BJ (cell line): Measurements from ENCODE around the gene SLC13A3. TPM values are rescaled to one million over a fixed set of nuclear protein-coding genes. Genes with fewer than 3 reads are reported as not detected.
"Not testable (repeated sequence)": the region's sequence is repeated elsewhere in the genome, so short reads cannot be mapped to it uniquely, and the experiment has no call there.

Experiments used
- CTCF ChIA-PET: fragments of 350-600 bp; formaldehyde crosslinking; extraction: SDS; loops from one replicate; lab custom pipeline; 2021; ENCODE audit warnings: antibody characterized with exemption, inconsistent platforms; lab: Yijun Ruan, JAX
- POLR2A ChIA-PET: fragments of 300-600 bp; sonication (Branson Sonifier 250); formaldehyde crosslinking; extraction: SDS; loops from one replicate; lab custom pipeline; 2021; ENCODE audit warnings: antibody characterized with exemption; lab: Charles Lee
- DNase-seq: peaks from one replicate; pipeline ENCODE4 v3.0.0-alpha.2; 2011; ENCODE audit warnings: low read depth
- H3K27me3 ChIP-seq: 2 replicates; pipeline ENCODE4 v1.6.0; 2011; ENCODE audit warnings: low read length; ENCODE audit not compliant: control insufficient read depth, insufficient read depth
- H3K36me3 ChIP-seq: 2 replicates; pipeline ENCODE4 v1.5.1; 2011; ENCODE audit warnings: low read length; ENCODE audit not compliant: control insufficient read depth, insufficient read depth
- H3K4me3 ChIP-seq: 2 replicates; pipeline ENCODE4 v1.5.1; 2011; ENCODE audit warnings: low read depth, mild to moderate bottlenecking, control low read depth, low read length
- polyA plus RNA-seq: library from polyadenylated mRNA; depleted of rRNA; stranded (reverse); fragments of >200 nt; gene quantifications from 2 replicates; pipeline ENCODE4 v1.2.3, GENCODE V29; 2011
- TF ChIP-seq, protein P1 (sequence below): IDR thresholded peaks from 2 replicates; pipeline ENCODE4 v1.5.1; 2011; ENCODE audit warnings: low read depth, mild to moderate bottlenecking, control low read depth, inconsistent platforms, low read length, moderate library complexity; ENCODE audit not compliant: insufficient read depth

The SLC13A3 gene
- polyA plus RNA-seq, 1 experiment, result 3.5 TPM

DNA sequence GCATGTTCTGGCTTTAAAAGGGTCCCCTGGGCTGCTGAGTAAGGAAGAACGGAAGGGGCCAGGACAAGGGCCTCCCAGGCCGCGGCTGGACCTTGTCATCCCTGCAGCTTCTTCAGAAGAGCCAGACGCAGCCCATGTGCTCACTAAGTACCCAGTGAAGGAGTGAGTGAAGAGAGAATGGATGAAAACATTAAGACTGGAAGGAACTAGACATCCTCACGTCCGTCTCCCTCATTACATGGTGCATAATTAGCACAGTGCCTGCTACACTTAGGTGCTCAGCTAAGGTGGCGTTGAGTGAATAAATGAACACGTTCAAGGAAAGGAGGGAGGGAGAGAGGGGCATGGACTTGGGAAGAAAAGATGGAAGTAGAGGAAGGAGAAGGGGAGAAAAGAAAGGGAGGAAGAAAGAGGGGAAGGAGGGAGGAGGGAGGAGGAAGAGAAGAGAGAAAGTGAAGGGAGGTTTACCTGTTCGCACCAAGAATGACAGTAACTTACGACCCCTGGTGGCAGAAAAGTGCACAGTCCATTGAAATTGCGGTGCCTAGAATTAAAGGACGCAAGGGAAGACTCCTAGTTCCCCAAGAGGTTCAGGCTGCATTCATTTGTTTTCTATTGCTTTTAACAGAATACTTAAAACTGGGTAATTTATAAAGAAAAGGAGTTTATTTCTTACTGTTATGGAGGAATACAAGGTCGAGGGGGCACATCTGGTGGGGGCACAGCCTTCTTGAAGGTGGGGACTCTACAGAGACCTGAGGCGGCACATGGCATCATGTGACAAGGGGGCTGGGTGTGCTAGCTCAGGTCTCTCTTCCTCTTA lies 30.0 kb upstream of the SLC13A3 start:
- POLR2A ChIA-PET, result no interaction called here

DNA sequence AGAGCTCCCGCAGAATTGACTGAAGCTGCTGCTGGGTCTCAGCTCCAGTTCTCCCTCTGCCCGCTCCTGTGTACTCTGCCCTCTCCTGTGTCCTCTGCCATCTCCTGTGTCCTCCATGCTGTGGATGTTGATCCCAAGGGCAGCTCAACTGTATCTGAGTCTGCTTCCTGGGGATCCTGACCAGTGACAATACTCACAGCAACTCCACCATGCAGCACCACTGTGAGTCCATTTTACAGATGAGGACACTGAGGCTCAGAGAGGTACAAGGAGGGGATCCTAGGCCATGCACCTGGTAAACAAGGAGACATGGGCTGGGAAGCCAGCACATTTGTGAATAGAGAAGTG lies 29.4 kb upstream of the SLC13A3 start:
- Histone ChIP-seq H3K36me3 (peaks cover 6% of the 10 kb centered on the region), H3K27me3 (no peaks in the 10 kb centered on the region), H3K4me3 (no peak overlapping the region)
- POLR2A ChIA-PET, result no interaction called here
- CTCF ChIA-PET, result interaction anchor here (0.6 to 6.2 kb wide), 10 partner anchors 9 to 638 kb away, joined by 3 to 60 read pairs (median 4); partner anchors contain the start of gene ZNF334
- no peak for DNase-seq
- TF ChIP-seq, protein P1, sequence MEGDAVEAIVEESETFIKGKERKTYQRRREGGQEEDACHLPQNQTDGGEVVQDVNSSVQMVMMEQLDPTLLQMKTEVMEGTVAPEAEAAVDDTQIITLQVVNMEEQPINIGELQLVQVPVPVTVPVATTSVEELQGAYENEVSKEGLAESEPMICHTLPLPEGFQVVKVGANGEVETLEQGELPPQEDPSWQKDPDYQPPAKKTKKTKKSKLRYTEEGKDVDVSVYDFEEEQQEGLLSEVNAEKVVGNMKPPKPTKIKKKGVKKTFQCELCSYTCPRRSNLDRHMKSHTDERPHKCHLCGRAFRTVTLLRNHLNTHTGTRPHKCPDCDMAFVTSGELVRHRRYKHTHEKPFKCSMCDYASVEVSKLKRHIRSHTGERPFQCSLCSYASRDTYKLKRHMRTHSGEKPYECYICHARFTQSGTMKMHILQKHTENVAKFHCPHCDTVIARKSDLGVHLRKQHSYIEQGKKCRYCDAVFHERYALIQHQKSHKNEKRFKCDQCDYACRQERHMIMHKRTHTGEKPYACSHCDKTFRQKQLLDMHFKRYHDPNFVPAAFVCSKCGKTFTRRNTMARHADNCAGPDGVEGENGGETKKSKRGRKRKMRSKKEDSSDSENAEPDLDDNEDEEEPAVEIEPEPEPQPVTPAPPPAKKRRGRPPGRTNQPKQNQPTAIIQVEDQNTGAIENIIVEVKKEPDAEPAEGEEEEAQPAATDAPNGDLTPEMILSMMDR, result no peak

More for the DNA sequence above, 30.0 kb upstream of the SLC13A3 start:
- no peak for DNase-seq
- Histone ChIP-seq H3K36me3 (peaks cover 6% of the 10 kb centered on the region), H3K27me3 (no peaks in the 10 kb centered on the region), H3K4me3 (no peak overlapping the region)
- TF ChIP-seq, protein P1, result peak; percentile 77
- CTCF ChIA-PET, result interaction anchor here (0.6 to 6.2 kb wide), 10 partner anchors 8 to 639 kb away, joined by 3 to 60 read pairs (median 4); partner anchors contain the start of gene ZNF334

DNA sequence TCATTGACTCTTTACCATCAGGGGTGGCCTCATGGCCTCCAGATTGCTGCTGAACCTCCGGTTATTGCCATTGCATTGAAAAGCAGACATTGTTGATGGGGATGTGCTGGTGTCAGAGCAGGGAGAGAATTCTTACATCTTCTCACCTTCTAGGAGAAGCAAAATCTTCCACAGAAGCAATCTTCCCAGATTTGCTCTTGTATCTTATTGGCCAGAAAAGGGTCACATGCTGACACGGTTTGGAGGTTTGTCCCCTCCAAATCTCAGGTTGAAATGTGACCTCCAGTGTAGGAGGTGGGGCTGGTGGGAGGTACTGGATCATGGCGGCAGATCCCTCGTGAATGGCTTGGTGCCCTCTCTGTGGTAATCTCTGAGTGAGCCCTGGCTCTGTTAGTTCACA lies 27.3 kb upstream of the SLC13A3 start:
- Histone ChIP-seq H3K4me3 (no peak overlapping the region), H3K27me3 (no peaks in the 10 kb centered on the region), H3K36me3 (peaks cover 6% of the 10 kb centered on the region)
- POLR2A ChIA-PET, result no interaction called here
- TF ChIP-seq, protein P1, result no peak
- CTCF ChIA-PET, result interaction anchor here (1.2 to 6.2 kb wide), 2 partner anchors 10 to 157 kb away, joined by 4 to 60 read pairs; no protein-coding TSS in a partner anchor
- DNase-seq, result no peak

DNA sequence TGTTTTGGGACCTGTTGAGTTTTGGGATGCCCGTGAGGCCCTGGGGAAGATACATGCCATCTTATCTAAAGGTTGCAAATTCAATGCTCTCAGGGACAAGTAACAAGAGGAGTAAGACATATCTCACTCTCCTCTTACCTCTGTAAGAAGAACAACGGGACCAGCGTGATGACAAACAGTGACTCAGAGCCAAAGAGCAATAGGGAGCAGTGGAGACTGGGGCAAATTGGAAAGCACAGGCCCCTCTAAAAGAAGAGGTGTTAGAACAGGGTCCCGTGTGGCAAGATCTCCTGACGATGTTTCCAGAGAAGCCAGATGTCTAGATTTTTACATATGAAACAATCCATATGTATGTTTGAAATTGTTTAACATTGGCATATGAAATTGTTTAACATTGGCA lies 26.3 kb upstream of the SLC13A3 start:
- TF ChIP-seq, protein P1, result no peak
- H3K4me3 ChIP-seq, result no peak overlapping the region
- peaks cover 6% of the 10 kb centered on the region for H3K36me3 ChIP-seq
- no peaks in the 10 kb centered on the region for H3K27me3 ChIP-seq
- DNase-seq, result no peak
- POLR2A ChIA-PET, result no interaction called here
- CTCF ChIA-PET, result no interaction called here

DNA sequence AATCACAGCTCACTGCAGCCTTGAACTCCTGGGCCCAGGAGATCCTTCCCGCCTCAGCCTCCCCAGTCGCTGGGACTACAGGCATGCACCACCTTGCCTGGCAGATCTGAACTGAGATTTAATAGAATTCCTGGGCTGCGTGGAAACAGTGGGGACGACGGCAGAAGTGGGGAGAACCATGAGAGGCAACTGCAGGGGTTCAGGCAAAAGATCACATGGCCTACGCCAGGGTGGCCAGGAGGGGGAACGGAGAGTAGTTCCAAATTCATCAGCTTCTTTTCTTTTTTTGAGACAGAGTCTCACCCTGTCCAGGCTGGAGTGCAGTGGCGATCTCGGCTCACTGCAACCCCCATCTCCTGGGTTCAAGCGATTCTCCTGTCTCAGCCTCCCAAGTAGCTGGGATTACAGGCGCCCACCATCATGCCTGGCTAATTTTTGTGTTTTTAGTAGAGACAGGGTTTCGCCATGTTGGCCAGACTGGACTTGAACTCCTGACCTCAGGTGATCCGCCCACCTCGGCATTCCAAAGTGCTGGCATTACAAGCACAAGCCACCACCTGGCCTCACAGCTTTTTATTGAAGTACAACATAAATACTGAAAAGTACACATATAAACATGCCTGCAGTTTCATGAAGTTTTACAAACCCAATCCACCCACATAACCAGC lies 25.5 kb upstream of the SLC13A3 start:
- DNase-seq, H3K27me3 ChIP-seq, POLR2A ChIA-PET, H3K36me3 ChIP-seq, H3K4me3 ChIP-seq: not testable (repeated sequence)
- CTCF ChIA-PET, result interaction anchor here (0.6 kb wide), 1 partner anchor 1929 kb away, joined by 3 read pairs; no protein-coding TSS in a partner anchor
